Tibial nerve (tissue), 4 donors: ENCODE measurements around the gene WDR31. TPM values are rescaled to one million over a fixed set of nuclear protein-coding genes. Genes with fewer than 3 reads are reported as not detected.

Experiments used
- DNase-seq, 2 donors: peaks; one replicate each; pipeline ENCODE4 v3.0.0-alpha.2; 2019; ENCODE audit warnings: low spot score in 2 of 2
- H3K27ac ChIP-seq, 4 donors: fragments of 200-600 bp; sonication (generic) in 3 of 4; one replicate each; pipeline ENCODE4 v1.5.1; 2017 to 2019; ENCODE audit warnings: mild to moderate bottlenecking in 1 of 4
- H3K27me3 ChIP-seq, 2 donors: fragments of 200-600 bp; sonication (generic) in 1 of 2; one replicate each; pipeline versions ENCODE4 v1.5.1 to v1.6.0; 2017 to 2019
- H3K36me3 ChIP-seq, 3 donors: fragments of 200-600 bp; sonication (generic); one replicate each; pipeline ENCODE4 v1.5.1; 2018 to 2019
- H3K4me1 ChIP-seq, 4 donors: fragments of 200-600 bp; sonication (generic) in 3 of 4; one replicate each; pipeline ENCODE4 v1.5.1; 2017 to 2019
- H3K4me3 ChIP-seq, 4 donors: fragments of 200-600 bp; sonication (generic) in 3 of 4; one replicate each; pipeline ENCODE4 v1.5.1; 2017 to 2019; ENCODE audit warnings: mild to moderate bottlenecking in 1 of 4, moderate library complexity in 1 of 4
- H3K9me3 ChIP-seq, 4 donors: fragments of 200-600 bp; sonication (generic) in 3 of 4; one replicate each; pipeline ENCODE4 v1.5.1; 2017 to 2019
- CTCF ChIP-seq, 5 experiments: fragments of 200-600 bp in 3 of 5; fragments of 450-650 bp in 2 of 5; sonication (generic) in 3 of 5; IDR thresholded peaks; one replicate each; pipeline ENCODE4 v1.5.1; 2016 to 2019; ENCODE audit warnings: antibody characterized with exemption in 5 of 5, mild to moderate bottlenecking in 3 of 5, moderate library complexity in 2 of 5
- EP300 ChIP-seq, 2 donors: sonication (generic); formaldehyde crosslinking; IDR thresholded peaks; one replicate each; pipeline ENCODE4 v1.6.1; 2017; ENCODE audit warnings: antibody characterized with exemption in 2 of 2, mild to moderate bottlenecking in 1 of 2
- POLR2A ChIP-seq, 2 donors: fragments of 450-650 bp; IDR thresholded peaks; one replicate each; pipeline ENCODE4 v1.6.1; 2017; ENCODE audit warnings: antibody characterized with exemption in 2 of 2, mild to moderate bottlenecking in 2 of 2, moderate library complexity in 2 of 2
- WGBS, 2 donors: methylation state at CpG; one replicate each; pipeline ENCODE4 v1.1.5; 2018; 5-methylcytosine and 5-hydroxymethylcytosine counted together
- total RNA-seq, 4 donors: library from RNA; depleted of rRNA; stranded (reverse); fragments of >200 nt; gene quantifications; one replicate each; pipeline ENCODE4 v1.1.0, GENCODE V29; 2016

Gene WDR31
- total RNA-seq, 4 donors from 2014 or later = 0.60 to 2.8 (median 1.4) TPM

GRCh38 chr9:113355040-113355596 is 15.0 kb upstream of the WDR31 start:
- peaks cover 0 to 28% of the 10 kb centered on the region in 2 donors for H3K27me3 ChIP-seq
- WGBS, 2 donors = 83 to 93% methylated on average over 4 of the region's 4 CpGs
- no peak overlapping the region for H3K4me3 ChIP-seq
- no peaks in the 10 kb centered on the region for H3K9me3 ChIP-seq
- H3K4me1 ChIP-seq = peaks cover 0 to 5% (median 3%) of the 10 kb centered on the region in 4 donors
- no peak overlapping the region for H3K27ac ChIP-seq
- no peak for DNase-seq
- no peaks in the 10 kb centered on the region for H3K36me3 ChIP-seq
- TF ChIP-seq POLR2A (IDR thresholded peaks at IDR 0.05) = no peak
- no peak for TF ChIP-seq CTCF (IDR thresholded peaks at IDR 0.05)
- no peak for TF ChIP-seq EP300 (IDR thresholded peaks at IDR 0.05)

- TF ChIP-seq EP300 (IDR thresholded peaks at IDR 0.05) (no peak), CTCF (IDR thresholded peaks at IDR 0.05) (no peak), POLR2A (IDR thresholded peaks at IDR 0.05) (no peak)
- H3K27me3 ChIP-seq = peaks cover 0 to 34% of the 10 kb centered on the region in 2 donors
- 68 to 81% methylated on average over 1 of the region's 1 CpG for WGBS, 2 donors
Measured at GRCh38 chr9:113352411-113352810, 12.3 kb upstream of the WDR31 start.

GRCh38 chr9:113352006-113352405 is 11.9 kb upstream of the WDR31 start:
- H3K4me1 ChIP-seq = peaks cover 0 to 17% (median 8%) of the 10 kb centered on the region in 4 donors
- no peak for TF ChIP-seq EP300 (IDR thresholded peaks at IDR 0.05)
- TF ChIP-seq POLR2A (IDR thresholded peaks at IDR 0.05) = no peak
- TF ChIP-seq CTCF (IDR thresholded peaks at IDR 0.05) = no peak
- peaks cover 0 to 34% of the 10 kb centered on the region in 2 donors for H3K27me3 ChIP-seq
- no peaks in the 10 kb centered on the region for H3K36me3 ChIP-seq
- no peaks in the 10 kb centered on the region for H3K9me3 ChIP-seq
- no peak for DNase-seq
- 71 to 84% methylated on average over 6 of the region's 6 CpGs for WGBS, 2 donors
- H3K27ac ChIP-seq = no peak overlapping the region
- H3K4me3 ChIP-seq = no peak overlapping the region

More at GRCh38 chr9:113352411-113352810, 12.3 kb upstream of the WDR31 start:
- H3K36me3 ChIP-seq = no peaks in the 10 kb centered on the region
- H3K4me1 ChIP-seq = peaks cover 0 to 17% (median 8%) of the 10 kb centered on the region in 4 donors
- H3K9me3 ChIP-seq = no peaks in the 10 kb centered on the region
- no peak overlapping the region for H3K27ac ChIP-seq
- H3K4me3 ChIP-seq = no peak overlapping the region
- no peak for DNase-seq

GRCh38 chr9:113350937-113351336 is 10.9 kb upstream of the WDR31 start:
- H3K9me3 ChIP-seq = no peaks in the 10 kb centered on the region
- H3K4me1 ChIP-seq = peaks cover 0 to 17% (median 8%) of the 10 kb centered on the region in 4 donors
- DNase-seq = no peak
- 49 to 58% methylated on average over 6 of the region's 6 CpGs for WGBS, 2 donors
- TF ChIP-seq POLR2A (IDR thresholded peaks at IDR 0.05) = no peak
- TF ChIP-seq EP300 (IDR thresholded peaks at IDR 0.05) = no peak
- TF ChIP-seq CTCF (IDR thresholded peaks at IDR 0.05) = no peak
- H3K27ac ChIP-seq = no peak overlapping the region
- H3K4me3 ChIP-seq = no peak overlapping the region
- H3K36me3 ChIP-seq = no peaks in the 10 kb centered on the region
- H3K27me3 ChIP-seq = peaks cover 0 to 34% of the 10 kb centered on the region in 2 donors

GRCh38 chr9:113350107-113350661 is 10.1 kb upstream of the WDR31 start:
- peak overlapping the region; percentile 20 to 55 (median 33) for H3K4me3 ChIP-seq
- TF ChIP-seq EP300 (IDR thresholded peaks at IDR 0.05) (no peak), POLR2A (IDR thresholded peaks at IDR 0.05) (no peak), CTCF (IDR thresholded peaks at IDR 0.05) (no peak)
- no peaks in the 10 kb centered on the region for H3K36me3 ChIP-seq
- H3K27ac ChIP-seq = no peak overlapping the region
- 17 to 23% methylated on average over 14 of the region's 14 CpGs for WGBS, 2 donors
- H3K9me3 ChIP-seq = no peaks in the 10 kb centered on the region
- H3K27me3 ChIP-seq = peaks cover 0 to 34% of the 10 kb centered on the region in 2 donors
- H3K4me1 ChIP-seq = peaks cover 0 to 17% (median 12%) of the 10 kb centered on the region in 4 donors
- DNase-seq = no peak
